ENCODE data around the gene ZNF674. TPM values are rescaled to one million over a fixed set of nuclear protein-coding genes. Genes with fewer than 3 reads are reported as not detected.
A peak's percentile ranks its signal among the peaks of the same experiment; 100 is the strongest.

ZNF674 gene
- total and polyA plus RNA-seq, 10 of the 15 experiments (the other 5 are each of a cell fraction or from before 2014, with no cell fraction given), result 1.0 to 3.7 (median 1.8) TPM

DNA sequence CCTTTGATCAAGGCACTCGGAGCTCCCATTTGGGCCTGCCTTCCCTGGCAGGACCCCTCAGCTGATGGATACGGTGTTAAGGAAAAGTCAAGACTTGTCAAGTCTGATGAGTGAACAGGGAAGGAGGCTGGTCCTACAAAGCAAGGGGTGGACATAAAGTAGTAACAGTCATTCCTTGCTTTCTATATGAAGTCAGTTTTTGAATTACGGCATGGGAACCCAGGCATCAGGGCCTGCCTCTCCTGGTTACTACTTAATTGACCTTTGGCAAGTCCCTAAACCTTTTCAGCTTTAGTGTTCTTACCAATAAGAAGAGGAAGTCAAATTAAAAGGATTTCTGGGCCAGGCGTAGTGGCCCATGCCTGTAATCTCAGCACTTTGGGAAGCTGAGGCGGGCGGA, 35.4 kb upstream of the ZNF674 start (continued):
- TF ChIP-seq IRF4 (IDR thresholded peaks at IDR 0.05; ENCODE audit: low read depth, low read length) (peak; percentile 65; the same call in 1 of the 2 replicates), PAX8 (IDR thresholded peaks at IDR 0.05) (no peak), STAT3 (IDR thresholded peaks at IDR 0.05; ENCODE audit: low read depth, low read length) (no peak), FOXK2 (IDR thresholded peaks at IDR 0.05) (no peak), HCFC1 (IDR thresholded peaks at IDR 0.05; ENCODE audit: low read length) (no peak), KLF5 (IDR thresholded peaks at IDR 0.05; ENCODE audit: partially characterized antibody) (no peak), LARP7 (IDR thresholded peaks at IDR 0.05) (no peak), SUPT20H (IDR thresholded peaks at IDR 0.05; ENCODE audit: borderline replicate concordance, control insufficient read depth, low read depth, low read length) (no peak), BMI1 (IDR thresholded peaks at IDR 0.05; ENCODE audit: borderline replicate concordance) (no peak), TCF12 (IDR thresholded peaks at IDR 0.05; ENCODE audit: low read depth, low read length) (no peak), BHLHE40 (IDR thresholded peaks at IDR 0.05; ENCODE audit: borderline replicate concordance in 1 of 2, low read depth in 2 of 2, low read length in 1 of 2) (no peak), CEBPB (IDR thresholded peaks at IDR 0.05; ENCODE audit: borderline replicate concordance in 1 of 2, low read depth in 2 of 2, low read length in 2 of 2) (no peak), RB1 (IDR thresholded peaks at IDR 0.05; ENCODE audit: borderline replicate concordance) (no peak), KDM1A (IDR thresholded peaks at IDR 0.05; ENCODE audit: borderline replicate concordance) (no peak), ZZZ3 (IDR thresholded peaks at IDR 0.05; ENCODE audit: control insufficient read depth, insufficient read length, low read depth) (no peak), FOXM1 (IDR thresholded peaks at IDR 0.05; ENCODE audit: low read depth, low read length) (no peak; the same call in 1 of the 2 replicates), TAF1 (IDR thresholded peaks at IDR 0.05; ENCODE audit: borderline replicate concordance, low read depth, low read length) (no peak), TCF7 (IDR thresholded peaks at IDR 0.05; ENCODE audit: borderline replicate concordance) (no peak), TBL1XR1 (IDR thresholded peaks at IDR 0.05; ENCODE audit: low read depth, low read length) (no peak), ZNF24 (IDR thresholded peaks at IDR 0.05) (no peak)
- TF ChIP-seq, protein P1, sequence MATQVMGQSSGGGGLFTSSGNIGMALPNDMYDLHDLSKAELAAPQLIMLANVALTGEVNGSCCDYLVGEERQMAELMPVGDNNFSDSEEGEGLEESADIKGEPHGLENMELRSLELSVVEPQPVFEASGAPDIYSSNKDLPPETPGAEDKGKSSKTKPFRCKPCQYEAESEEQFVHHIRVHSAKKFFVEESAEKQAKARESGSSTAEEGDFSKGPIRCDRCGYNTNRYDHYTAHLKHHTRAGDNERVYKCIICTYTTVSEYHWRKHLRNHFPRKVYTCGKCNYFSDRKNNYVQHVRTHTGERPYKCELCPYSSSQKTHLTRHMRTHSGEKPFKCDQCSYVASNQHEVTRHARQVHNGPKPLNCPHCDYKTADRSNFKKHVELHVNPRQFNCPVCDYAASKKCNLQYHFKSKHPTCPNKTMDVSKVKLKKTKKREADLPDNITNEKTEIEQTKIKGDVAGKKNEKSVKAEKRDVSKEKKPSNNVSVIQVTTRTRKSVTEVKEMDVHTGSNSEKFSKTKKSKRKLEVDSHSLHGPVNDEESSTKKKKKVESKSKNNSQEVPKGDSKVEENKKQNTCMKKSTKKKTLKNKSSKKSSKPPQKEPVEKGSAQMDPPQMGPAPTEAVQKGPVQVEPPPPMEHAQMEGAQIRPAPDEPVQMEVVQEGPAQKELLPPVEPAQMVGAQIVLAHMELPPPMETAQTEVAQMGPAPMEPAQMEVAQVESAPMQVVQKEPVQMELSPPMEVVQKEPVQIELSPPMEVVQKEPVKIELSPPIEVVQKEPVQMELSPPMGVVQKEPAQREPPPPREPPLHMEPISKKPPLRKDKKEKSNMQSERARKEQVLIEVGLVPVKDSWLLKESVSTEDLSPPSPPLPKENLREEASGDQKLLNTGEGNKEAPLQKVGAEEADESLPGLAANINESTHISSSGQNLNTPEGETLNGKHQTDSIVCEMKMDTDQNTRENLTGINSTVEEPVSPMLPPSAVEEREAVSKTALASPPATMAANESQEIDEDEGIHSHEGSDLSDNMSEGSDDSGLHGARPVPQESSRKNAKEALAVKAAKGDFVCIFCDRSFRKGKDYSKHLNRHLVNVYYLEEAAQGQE (IDR thresholded peaks at IDR 0.05; ENCODE audit: low read depth, low read length), result no peak
- TF ChIP-seq, protein P2, sequence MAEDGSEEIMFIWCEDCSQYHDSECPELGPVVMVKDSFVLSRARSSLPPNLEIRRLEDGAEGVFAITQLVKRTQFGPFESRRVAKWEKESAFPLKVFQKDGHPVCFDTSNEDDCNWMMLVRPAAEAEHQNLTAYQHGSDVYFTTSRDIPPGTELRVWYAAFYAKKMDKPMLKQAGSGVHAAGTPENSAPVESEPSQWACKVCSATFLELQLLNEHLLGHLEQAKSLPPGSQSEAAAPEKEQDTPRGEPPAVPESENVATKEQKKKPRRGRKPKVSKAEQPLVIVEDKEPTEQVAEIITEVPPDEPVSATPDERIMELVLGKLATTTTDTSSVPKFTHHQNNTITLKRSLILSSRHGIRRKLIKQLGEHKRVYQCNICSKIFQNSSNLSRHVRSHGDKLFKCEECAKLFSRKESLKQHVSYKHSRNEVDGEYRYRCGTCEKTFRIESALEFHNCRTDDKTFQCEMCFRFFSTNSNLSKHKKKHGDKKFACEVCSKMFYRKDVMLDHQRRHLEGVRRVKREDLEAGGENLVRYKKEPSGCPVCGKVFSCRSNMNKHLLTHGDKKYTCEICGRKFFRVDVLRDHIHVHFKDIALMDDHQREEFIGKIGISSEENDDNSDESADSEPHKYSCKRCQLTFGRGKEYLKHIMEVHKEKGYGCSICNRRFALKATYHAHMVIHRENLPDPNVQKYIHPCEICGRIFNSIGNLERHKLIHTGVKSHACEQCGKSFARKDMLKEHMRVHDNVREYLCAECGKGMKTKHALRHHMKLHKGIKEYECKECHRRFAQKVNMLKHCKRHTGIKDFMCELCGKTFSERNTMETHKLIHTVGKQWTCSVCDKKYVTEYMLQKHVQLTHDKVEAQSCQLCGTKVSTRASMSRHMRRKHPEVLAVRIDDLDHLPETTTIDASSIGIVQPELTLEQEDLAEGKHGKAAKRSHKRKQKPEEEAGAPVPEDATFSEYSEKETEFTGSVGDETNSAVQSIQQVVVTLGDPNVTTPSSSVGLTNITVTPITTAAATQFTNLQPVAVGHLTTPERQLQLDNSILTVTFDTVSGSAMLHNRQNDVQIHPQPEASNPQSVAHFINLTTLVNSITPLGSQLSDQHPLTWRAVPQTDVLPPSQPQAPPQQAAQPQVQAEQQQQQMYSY (CRISPR knock-in tag; IDR thresholded peaks at IDR 0.05), result no peak
- TF ChIP-seq, protein P3, sequence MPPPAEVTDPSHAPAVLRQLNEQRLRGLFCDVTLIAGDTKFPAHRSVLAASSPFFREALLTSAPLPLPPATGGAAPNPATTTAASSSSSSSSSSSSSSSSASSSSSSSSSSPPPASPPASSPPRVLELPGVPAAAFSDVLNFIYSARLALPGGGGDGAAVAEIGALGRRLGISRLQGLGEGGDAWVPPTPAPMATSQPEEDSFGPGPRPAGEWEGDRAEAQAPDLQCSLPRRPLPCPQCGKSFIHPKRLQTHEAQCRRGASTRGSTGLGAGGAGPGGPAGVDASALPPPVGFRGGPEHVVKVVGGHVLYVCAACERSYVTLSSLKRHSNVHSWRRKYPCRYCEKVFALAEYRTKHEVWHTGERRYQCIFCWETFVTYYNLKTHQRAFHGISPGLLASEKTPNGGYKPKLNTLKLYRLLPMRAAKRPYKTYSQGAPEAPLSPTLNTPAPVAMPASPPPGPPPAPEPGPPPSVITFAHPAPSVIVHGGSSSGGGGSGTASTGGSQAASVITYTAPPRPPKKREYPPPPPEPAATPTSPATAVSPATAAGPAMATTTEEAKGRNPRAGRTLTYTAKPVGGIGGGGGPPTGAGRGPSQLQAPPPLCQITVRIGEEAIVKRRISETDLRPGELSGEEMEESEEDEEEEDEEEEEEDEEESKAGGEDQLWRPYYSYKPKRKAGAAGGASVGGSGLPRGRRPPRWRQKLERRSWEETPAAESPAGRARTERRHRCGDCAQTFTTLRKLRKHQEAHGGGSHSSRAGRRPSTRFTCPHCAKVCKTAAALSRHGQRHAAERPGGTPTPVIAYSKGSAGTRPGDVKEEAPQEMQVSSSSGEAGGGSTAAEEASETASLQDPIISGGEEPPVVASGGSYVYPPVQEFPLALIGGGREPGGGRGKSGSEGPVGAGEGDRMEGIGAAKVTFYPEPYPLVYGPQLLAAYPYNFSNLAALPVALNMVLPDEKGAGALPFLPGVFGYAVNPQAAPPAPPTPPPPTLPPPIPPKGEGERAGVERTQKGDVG (CRISPR knock-in tag; IDR thresholded peaks at IDR 0.05), result no peak

All from GM12878 (cell line).